ENCODE results near the gene RGS3. TPM values are rescaled to one million over a fixed set of nuclear protein-coding genes. Genes with fewer than 3 reads are reported as not detected.

Gene RGS3
- total RNA-seq, 1 experiment from 2014 or later, result 39.4 TPM

DNA sequence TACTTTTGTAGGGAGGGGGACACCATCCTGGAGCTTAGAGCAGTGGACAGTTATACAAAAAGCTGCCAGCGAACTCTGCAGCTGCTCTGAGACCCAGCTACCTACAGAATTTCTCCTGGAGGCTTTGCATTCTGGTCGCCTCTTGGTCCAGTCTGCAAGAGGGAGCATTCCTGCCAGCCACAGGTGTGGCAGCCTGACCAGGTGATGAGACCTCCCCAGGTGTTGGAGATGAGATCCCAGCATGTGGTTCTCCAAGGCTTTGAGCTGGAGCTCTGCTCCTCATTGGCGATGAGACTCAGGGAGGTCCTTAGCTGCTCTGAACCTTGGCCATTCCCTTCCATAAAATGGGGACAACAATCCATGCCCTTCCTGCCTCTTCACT lies 69.3 kb downstream of the RGS3 start:
- ChIA-PET POLR2A (no interaction called here), RAD21 (ENCODE audit: low non-redundant PET in 1 of 2, low total read pairs in 2 of 2, uncharacterized antibody in 2 of 2, unreplicated experiment in 2 of 2) (no interaction called here), CTCF (no interaction called here)
- H3K27ac ChIP-seq (ENCODE audit: low read depth, low read length), result no peak overlapping the region
- H2AFZ ChIP-seq (ENCODE audit: low read depth, low read length, poor library complexity, severe bottlenecking), result no peak overlapping the region
- no peaks in the 10 kb centered on the region for H3K4me1 ChIP-seq (ENCODE audit: control insufficient read depth in 1 of 2, insufficient read depth in 2 of 2, low read length in 2 of 2)
- H3K27me3 ChIP-seq (ENCODE audit: insufficient read depth, low read length), result no peaks in the 10 kb centered on the region
- no peaks in the 10 kb centered on the region for H3K9me3 ChIP-seq (ENCODE audit: control insufficient read depth in 1 of 2, insufficient read depth in 1 of 2, low read depth in 1 of 2, low read length in 2 of 2)
- no TSS peak for BruUV-seq (replicated peaks)
- H3K9ac ChIP-seq (ENCODE audit: low read length), result no peak overlapping the region
- intact Hi-C loops (cut with micrococcal nuclease), result no loop called here
- no peaks in the 10 kb centered on the region for H3K9me2 ChIP-seq (ENCODE audit: insufficient read depth)
- DNase-seq (ENCODE audit: low read depth, low spot score), result no peak
- no peak for ATAC-seq
- no peak overlapping the region for H3K4me2 ChIP-seq (ENCODE audit: low read length)
- no peaks in the 10 kb centered on the region for H3K79me2 ChIP-seq (ENCODE audit: insufficient read depth, low read length)
- H4K20me1 ChIP-seq (ENCODE audit: insufficient read depth), result no peaks in the 10 kb centered on the region
- H3K36me3 ChIP-seq (ENCODE audit: control insufficient read depth in 1 of 2, insufficient read depth in 2 of 2, low read length in 2 of 2), result peaks cover 14 to 34% of the 10 kb centered on the region in 2 experiments; a peak in 3 of 4 replicates
- TF ChIP-seq, protein P1, sequence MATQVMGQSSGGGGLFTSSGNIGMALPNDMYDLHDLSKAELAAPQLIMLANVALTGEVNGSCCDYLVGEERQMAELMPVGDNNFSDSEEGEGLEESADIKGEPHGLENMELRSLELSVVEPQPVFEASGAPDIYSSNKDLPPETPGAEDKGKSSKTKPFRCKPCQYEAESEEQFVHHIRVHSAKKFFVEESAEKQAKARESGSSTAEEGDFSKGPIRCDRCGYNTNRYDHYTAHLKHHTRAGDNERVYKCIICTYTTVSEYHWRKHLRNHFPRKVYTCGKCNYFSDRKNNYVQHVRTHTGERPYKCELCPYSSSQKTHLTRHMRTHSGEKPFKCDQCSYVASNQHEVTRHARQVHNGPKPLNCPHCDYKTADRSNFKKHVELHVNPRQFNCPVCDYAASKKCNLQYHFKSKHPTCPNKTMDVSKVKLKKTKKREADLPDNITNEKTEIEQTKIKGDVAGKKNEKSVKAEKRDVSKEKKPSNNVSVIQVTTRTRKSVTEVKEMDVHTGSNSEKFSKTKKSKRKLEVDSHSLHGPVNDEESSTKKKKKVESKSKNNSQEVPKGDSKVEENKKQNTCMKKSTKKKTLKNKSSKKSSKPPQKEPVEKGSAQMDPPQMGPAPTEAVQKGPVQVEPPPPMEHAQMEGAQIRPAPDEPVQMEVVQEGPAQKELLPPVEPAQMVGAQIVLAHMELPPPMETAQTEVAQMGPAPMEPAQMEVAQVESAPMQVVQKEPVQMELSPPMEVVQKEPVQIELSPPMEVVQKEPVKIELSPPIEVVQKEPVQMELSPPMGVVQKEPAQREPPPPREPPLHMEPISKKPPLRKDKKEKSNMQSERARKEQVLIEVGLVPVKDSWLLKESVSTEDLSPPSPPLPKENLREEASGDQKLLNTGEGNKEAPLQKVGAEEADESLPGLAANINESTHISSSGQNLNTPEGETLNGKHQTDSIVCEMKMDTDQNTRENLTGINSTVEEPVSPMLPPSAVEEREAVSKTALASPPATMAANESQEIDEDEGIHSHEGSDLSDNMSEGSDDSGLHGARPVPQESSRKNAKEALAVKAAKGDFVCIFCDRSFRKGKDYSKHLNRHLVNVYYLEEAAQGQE (IDR thresholded peaks at IDR 0.05; ENCODE audit: low read depth), result no peak
- TF ChIP-seq CEBPB (IDR thresholded peaks at IDR 0.05; ENCODE audit: low read depth) (no peak), ZNF274 (IDR thresholded peaks at IDR 0.05; ENCODE audit: low read depth, low read length) (no peak), TCF7L2 (IDR thresholded peaks at IDR 0.05; ENCODE audit: borderline replicate concordance, extremely low read depth, insufficient read depth, insufficient read length) (no peak), SRF (IDR thresholded peaks at IDR 0.05; ENCODE audit: low read depth) (no peak), ZFX (IDR thresholded peaks at IDR 0.05) (no peak), EZH2 (IDR thresholded peaks at IDR 0.05) (no peak), SP1 (IDR thresholded peaks at IDR 0.05; ENCODE audit: low read depth) (no peak), EGR1 (IDR thresholded peaks at IDR 0.05; ENCODE audit: low read depth) (no peak)
- TF ChIP-seq, protein P2, sequence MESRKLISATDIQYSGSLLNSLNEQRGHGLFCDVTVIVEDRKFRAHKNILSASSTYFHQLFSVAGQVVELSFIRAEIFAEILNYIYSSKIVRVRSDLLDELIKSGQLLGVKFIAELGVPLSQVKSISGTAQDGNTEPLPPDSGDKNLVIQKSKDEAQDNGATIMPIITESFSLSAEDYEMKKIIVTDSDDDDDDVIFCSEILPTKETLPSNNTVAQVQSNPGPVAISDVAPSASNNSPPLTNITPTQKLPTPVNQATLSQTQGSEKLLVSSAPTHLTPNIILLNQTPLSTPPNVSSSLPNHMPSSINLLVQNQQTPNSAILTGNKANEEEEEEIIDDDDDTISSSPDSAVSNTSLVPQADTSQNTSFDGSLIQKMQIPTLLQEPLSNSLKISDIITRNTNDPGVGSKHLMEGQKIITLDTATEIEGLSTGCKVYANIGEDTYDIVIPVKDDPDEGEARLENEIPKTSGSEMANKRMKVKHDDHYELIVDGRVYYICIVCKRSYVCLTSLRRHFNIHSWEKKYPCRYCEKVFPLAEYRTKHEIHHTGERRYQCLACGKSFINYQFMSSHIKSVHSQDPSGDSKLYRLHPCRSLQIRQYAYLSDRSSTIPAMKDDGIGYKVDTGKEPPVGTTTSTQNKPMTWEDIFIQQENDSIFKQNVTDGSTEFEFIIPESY (IDR thresholded peaks at IDR 0.05; ENCODE audit: extremely low read depth, insufficient replicate concordance, low read length), result no peak
- H3K4me3 ChIP-seq (replicated peaks in 1 of 2; ENCODE audit: low read depth in 1 of 2, low read length in 2 of 2), result no peak overlapping the region
